HG03095 (cell line): ENCODE data around the gene UQCRC1.

ENCODE experiments used
- ATAC-seq: cut with Tn5 transposase; IDR thresholded peaks from one replicate; pipeline ENCODE4 v1.9.1; 2021; ENCODE audit warnings: moderate library complexity; ENCODE audit not compliant: unreplicated experiment

UQCRC1 gene

DNA sequence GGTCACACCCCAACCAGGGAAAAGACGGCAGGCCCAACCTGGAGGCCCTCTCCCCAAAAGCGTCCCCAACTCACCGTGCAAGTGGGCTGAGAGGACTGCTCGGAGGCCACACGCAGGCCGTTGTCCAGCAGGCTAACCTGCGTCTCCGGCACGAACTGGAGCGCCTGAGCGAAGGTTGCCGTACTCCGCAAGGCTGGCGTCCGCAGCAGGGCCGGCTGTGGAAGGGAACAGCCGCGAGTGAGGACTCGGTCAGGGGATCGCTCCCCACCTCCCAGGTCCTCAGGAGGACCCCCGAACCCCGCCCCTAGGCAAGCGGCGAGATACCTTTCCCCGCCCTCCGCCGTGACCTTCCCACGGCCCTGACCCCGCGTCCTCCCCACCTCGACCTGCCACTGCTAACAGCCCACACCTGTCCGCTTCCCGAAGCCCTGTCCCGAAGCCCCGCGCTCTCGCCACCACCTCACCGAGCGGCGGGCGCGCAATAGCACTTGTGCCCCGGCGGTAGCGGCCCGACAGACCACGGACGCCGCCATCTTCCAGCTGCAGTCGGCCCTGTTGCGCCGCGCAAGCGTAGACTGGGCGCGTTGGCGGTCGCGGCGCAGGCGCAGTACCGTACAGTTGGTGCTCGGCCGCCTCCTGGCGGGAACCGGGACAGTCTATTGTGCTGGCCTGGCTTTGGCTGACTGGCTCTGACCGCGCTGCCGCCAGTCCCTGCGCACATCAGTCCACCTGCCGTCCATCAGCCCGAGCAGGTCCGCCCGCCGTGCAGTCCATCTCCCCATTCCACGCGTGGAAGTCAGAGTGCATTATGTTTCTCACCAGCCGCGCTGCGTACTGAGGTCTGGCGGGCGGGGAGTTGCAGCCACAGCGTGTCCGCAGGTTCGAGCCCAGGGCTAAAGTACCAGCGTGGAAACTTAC, at the start of gene UQCRC1:
TSS of gene UQCRC1 (minus strand) at position 559 of the 918 bp plus-strand sequence. CDS start at position 533, 26 bp downstream.
- ATAC-seq, result peak; percentile 97

DNA sequence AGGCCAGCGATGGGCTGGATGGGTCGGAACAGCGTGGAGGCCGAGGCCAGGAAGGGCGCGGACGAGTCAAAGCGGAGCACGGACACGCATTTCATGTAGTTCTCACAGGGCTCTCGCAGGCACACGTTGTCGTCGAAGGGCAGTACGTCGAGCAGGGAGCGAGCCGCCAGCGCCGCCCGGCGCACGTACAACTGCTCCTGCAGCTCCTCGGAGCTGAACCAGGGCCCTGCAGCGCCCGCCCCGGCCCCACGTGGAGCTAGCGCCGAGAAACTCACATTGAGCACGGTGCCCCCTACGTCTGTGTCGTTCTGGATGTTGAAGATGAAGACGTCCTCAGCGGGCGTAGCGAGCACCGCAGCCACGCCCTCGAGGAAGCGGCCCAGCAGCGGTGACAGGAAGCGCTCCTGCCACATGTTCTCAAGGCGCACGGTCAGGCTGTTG, 47.4 kb upstream of the UQCRC1 start:
- ATAC-seq, result no peak

DNA sequence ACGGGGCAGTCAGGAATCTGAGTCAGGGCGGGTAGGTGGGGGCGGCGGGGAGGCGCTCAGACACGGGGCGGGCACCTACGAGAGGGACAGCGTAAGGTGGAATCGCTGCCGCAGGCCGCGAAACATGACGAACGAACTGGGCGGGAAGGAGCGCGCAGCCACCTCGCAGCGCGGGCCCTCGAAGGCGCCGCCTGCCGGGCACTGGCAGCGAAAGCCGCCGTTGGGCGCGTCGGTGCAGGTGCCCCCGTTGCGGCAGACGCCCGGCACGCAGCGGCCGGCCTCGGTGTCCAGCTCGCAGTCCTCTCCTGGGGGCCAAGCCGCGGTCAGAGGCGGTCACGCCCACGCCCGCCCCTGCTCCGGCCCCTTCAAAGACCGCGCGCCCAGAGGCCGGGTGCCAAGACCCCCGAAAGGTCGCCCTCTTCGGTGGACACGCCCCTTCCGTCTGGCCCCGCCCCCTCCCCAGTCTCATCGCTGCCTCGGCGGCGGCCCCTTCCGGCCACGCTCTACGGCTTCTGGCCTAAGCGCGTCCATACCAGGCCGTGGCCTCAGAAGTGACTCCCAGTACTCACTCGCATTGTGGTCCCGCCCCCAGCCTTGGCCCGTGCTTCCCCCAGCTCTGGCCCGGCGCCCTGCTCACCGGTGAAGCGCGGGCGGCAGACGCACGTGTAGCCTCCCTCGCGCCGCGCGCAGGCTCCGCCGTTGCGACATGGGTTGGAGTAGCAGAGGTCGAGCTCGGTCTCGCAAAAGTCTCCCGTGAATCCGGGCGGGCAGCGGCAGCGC, 46.8 kb upstream of the UQCRC1 start:
- ATAC-seq, result peak; percentile 60

DNA sequence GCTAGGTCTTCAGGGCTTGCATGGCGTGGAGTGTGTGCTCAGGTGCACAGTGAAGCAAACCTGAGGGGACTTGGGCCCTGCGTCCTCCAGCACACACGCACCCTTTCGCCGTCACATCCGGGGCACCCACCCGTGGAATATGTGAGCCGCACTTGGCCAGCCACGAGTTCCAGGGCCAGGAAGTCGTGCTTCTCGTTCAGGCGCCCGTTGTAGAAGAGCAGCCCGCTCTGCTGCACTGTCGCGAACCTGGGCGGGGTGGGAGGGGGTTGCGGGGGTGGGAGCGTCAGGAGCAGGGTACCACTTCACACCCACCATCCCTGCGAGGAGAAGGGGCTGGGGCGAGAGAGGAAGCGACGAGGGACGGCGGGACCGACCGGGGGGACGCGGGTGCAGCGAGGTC, 46.2 kb upstream of the UQCRC1 start:
- ATAC-seq, result no peak

DNA sequence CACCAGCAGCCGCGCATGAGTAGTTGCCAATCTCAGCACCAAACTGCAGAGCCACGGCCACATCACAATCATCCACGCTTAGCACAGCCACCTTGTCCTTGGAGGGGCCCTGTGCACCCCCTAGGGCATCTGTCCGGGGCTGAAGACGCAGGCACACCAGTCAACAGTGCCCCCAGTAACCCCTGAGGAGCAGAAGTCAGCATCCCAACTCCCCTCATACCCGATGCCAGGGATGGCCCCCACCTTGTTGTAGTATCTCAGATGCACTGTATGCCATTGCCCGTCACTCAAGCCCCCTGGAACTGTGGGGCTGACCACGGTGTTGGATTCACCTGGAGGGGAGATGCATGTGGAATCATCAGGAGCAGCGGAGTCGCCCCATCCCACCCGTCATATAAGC, 45.6 kb upstream of the UQCRC1 start:
- no peak for ATAC-seq

DNA sequence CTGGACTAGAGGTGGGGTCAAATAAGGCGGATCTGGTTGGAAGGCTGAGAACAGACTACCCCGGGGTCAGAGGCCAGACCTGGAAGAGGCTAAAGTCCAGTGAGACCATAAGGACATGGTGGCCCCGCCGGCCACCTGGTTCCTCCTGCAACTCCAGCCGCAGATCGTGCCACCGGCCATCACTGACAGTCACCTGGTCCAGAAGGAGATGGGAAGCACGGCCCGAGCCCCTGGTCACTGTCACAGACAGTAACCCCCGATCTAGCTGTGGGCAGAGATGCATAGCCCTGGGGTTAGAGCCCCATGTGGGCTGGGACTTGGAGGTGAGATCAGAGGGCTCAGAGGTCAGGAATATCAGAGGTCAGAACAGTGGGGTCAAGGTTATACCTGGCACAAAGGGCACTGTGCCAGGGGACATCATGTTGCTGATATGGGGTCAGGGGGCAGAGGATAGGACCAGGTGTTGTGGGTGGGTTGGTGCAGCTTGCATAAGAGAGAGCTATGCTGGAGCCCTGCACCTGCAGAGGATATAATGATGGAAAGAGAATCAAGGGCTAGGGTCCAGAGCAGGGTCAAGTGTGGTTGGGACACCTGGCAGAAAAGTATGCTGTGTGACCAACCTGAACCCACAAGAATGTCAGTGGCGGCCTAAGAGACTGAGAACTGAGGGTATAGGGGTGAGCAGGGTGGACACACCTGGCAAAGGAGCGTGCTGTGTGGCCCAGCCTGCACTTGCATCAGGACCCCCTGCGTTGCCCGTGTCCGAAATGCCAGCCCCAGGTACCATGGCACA, 43.7 kb upstream of the UQCRC1 start:
- ATAC-seq, result no peak

DNA sequence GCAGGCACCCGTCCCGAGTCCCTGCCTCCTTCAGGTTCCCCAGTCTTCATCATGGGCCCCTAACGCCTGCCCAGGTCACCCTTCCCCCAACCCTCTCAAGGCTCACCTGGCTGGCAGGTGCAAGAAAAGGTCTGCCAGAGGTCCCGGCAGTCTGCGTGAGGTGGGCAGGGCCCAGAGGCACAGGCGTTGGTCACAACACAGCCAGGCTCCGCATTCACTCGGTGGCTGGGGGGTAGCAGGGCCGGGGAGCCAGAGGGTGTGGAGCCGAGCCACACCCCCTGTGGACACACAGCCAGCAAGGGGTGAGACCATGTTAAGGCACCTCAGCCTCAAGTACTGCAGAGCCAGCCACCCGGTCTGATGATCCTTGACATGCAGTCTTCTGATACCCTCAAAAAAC, 42.3 kb upstream of the UQCRC1 start:
- no peak for ATAC-seq

DNA sequence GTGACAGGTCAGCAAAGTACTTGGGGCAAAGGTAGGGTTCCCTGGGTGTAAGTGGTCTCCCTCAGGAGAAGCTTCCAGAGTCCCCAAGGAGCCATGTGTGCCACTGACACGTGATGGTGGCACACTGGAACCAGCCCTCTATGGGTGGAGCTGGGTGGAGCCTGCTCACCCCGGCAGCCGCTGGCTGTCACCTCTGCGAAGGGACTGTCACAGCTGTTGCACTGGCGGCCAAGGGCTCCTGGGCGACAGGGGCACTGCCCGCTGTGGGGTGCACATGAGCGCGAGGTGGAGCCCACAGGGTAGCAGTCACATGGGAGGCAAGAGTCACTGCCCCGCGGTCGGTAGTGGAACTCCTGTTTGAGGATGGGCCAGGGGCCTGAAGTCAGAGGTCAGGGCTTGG, 41.3 kb upstream of the UQCRC1 start:
- ATAC-seq, result no peak

DNA sequence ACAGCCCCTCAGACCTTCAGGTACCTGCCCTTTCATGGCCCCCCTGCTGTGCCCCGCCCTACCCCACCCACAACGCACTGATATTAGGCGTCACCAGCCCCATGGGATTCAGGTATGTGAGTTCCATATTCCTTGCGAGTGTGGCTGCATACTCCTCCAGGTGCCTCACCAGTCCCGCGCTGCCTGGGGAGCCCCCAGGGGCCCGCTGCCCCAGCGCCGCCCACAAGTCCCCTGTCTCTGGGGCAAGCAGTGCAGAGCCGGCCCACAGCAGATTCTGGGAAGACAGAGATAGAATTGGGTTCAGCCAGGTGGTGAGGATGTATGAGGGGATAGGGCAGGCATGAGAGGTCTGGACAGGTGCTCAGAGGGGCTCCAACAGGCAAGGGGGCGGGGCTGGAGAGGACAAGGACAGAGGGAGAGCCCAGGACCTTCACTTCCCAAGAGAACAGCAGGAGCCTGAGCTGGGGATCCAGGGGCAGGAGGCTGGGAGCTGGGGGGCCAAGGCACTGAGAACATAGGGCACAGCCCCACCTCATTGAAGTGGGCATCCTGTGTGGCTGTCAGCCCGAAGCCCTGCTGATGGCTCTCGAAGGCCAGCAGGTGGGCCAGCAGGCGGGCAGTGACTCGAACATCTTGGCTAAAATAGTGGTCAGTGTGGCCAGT, 38.9 kb upstream of the UQCRC1 start:
- ATAC-seq, result no peak

DNA sequence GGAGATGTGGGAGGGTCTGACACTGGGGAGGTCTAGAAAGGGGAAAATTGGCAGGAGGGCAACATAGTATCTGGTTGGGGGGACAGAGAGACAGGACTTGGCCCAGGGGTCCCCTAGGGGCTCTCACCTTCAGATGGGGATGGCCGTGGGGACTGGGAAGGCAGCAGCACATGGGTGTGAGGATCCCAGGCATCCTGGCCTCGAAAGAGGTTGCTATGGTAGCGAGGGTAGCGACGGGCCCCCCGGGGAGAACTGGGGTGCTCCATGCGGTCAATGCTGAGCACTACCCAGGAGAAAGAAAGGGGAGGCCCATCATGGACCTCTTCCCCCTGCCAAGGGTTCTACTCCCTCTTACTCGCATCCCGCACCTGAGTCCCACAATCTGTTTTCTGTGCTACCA, 38.3 kb upstream of the UQCRC1 start:
- ATAC-seq, result no peak

DNA sequence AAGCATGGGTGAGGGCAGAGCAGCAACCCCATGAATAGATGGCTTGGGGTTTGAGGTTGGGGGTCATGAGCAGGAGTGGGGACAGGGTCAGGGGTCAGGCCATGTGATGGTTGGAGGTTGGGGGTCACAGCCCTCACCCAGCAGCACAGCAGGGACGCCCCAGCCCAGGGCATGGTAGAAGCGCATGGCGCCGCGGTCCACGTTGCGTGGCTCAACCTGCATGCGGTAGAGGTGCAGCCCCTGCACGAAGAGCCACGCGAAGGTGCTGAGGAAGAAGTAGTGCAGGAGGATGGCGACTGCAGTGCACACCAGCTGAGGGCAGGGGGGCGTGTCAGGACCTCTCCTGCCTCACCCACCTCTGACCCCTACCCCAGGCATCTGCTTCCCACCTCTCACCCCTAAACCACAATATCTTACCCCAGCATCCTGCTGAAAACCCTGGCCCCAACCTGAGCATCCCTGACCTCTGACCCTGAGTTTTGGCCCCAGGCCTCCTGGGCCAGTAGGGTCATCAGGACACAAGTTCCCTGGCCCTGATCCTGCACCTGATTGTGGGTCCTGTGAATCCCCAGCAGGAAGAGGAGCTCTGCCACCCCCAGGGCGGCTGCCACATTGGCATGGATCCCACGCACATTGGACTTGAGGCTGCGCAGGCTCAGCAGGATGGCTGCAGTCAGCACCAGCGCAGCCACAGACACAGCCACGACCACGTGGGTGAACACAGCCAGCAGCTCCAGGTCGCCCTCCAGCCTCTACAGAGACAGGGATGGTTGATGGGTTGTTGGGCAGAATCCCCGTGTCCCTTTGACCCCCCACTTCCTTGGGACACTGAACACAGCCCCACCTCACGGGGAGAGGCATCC, 35.7 kb upstream of the UQCRC1 start:
- no peak for ATAC-seq

DNA sequence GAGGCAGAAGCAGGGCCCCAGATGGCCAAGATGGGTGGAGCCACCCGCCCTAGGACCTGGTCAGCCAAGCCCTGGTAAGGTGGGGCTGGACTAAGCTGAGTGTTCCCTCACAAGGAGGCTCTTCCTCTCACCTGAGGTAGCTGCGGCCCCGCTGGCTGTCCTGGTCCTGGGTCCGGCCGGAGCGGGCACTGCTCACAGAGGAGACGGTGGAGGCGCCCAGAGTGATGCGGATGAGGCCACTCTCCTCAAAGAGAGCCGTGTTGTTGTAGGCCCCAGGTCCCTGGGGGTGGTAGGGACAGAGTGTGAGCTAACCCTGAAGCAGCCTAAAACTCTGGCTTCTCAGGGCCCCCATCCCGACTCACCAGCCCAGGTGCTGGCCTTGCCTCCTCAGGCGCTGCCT, 33.2 kb upstream of the UQCRC1 start:
- ATAC-seq, result no peak

DNA sequence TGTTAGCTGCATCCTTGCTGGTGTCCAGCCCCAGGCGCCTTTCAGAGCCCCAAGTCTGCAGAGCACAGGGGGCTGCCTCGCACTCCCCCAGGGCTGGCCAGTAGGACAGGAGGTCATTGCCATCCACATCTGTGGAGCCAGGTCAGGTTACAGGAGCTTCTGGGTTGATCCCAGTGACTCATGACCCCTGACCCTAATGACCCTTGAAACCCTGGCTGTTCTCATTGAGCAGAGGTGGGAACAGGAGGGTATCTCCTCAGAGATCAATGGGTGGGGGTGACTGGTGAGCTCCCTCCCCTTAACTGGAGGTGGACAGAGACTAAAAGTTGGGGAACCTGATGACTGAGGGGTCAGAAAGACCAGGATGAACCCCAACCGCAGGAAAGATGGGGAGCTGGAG, 31.9 kb upstream of the UQCRC1 start:
- ATAC-seq, result no peak

DNA sequence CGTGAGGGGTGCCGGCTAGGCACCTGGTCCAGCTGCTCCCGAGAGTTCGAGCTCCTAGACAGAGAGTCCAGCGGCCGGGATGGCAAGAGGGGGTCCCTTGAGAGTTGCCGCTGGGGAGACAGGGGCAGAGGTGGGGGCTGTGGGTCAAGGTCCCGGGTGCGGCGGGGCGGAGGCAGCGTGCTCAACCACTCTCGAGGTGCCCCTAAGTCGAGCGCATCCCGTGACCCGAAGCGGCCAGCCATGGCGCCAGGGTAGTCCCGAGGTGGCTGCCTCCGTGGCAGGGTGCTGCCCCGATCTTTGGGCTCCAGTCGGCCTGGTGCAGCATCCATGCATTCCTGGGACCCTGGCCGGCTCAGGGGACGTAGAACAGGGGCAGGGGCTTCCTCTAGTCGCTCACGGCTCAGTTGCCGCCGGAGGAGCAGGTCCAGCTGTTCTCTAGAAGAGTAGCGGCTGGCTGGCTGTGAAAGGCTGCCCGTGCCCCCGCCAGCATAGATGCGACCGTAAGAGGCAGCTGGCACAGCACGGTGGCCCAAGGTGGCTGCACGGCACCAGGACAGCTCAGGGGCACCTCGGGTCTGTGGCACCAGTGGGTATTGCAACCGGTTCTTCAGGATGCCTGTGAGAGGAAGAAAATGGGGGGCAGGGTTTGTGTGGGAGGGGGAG, 30.6 kb upstream of the UQCRC1 start:
- ATAC-seq, result no peak

DNA sequence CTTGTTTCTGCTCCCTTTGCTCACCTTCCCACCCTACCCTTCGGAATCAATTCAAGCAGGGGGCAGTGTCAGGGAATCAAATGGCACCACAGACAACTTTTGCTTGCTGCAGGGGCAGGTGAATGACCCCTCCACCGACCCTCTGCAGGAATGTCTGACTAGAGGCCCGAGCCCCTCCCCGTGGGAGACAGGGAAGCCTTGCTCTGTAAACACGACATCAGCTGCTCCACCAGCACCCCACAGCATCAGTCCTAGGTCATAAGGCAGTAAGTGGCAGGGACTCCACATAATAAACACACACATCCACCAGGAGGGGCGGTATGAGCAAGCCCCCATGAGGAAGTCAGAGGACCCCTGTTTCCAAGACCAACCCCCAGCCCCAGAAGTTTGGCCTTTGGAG, 27.9 kb upstream of the UQCRC1 start:
- no peak for ATAC-seq

DNA sequence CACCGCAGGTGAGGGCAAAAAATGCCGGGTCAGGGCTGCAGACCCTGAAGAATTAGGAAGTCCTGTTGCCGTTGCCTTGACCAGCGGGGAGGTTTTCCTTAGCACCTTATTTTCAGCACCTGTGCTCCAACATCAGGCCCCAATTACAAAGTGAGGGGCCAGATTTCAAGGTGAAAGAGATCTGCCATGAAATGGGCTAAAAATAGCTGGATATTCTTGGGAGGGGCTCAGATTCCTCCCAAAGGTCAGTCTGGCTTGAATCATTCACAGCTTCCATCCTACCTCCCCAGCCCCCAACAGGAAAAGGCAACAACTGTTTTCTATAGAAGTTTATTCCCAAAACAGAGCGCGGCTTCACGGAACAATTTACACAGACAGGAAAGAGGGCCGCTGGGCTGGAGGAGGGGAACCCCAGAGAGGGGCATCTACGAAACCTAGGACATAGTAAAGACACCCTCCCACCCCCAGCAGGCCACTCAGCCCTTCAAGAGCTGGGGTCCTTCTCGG, 26.8 kb upstream of the UQCRC1 start:
- ATAC-seq, result no peak

DNA sequence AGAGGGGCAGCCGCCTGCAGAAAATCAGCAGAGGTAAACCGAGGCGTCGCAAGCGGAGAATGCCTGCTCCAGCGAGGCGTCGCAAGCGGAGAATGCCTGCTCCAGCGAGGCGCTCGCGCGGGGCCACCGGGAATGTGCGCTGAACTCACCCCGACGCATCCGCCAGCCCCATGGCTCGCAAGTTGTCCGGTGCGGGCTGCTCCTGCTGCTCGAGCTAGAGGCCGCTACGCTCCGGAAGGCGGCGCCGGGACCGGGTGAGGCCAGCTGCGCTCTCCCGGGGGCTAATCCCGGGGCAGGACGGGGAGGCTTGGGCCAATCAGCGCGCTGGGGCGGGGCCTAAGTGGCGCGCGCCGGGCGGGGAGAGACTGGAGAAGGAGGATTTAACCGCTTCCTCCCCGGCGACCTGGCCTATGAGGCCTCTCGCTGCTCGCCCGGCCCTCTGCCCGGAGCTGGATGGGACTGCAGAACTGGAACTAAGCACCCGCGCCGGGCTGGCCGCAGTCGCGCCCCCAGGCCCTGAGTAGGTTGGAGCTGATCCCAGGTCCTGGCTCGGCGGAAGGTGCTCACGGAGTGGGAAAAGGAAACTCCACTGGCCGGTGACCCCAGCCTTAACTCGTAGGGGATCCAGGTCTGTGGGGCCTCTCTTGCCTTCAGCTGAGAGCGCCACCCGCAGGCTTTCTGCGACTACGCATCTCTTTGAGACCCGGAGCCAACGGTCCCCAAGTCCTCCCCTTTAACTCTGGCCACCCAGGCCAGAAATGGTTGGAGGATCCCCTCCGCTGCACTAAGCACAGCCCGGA, 26.0 kb upstream of the UQCRC1 start, which contains the start of gene SLC26A6:
TSS of gene SLC26A6 (minus strand) at position 240 of the 800 bp plus-strand sequence. CDS start at position 172, 68 bp downstream.
- ATAC-seq, result peak; percentile 87

DNA sequence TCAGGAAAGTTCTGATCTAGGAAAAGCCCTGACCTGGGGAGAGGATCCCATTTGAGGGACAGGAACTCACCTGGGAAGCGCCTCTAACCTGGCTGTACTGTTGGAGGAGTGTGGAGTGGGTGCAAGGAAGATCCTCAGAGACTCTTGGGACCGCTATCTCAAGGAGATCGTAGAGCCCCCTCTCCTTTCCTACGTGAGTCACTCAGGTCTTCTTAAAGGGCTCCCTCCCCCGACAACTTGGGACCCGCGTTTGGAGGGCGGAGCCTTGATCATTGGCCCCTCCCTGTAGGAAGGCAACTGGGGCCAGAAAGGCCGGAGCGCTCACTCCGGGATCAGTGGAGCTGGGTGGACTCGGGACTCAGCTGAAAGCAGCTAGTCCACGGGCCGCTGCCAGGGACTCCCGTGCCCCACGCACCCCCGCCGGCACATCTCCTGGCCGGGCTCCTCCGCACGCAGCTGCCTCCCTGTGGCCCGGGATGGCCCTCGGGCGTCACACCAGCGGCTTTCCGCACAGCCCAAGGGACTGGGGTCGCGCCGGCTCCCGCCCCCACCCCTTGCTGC, 25.3 kb upstream of the UQCRC1 start:
- ATAC-seq, result no peak
